OCI-LY1 (cell line): ENCODE measurements around the gene CTCFL.

Source experiments
- H2AFZ ChIP-seq: fragments of 200-600 bp; sonication (generic), shearing (Covaris generic); 2 replicates; pipeline ENCODE4 v1.6.0; 2014; ENCODE audit warnings: antibody characterized with exemption, mild to moderate bottlenecking, low read length
- H3F3A ChIP-seq: fragments of 200-600 bp; sonication (generic), shearing (Covaris generic); 2 replicates; pipeline ENCODE4 v1.6.0; 2014; ENCODE audit warnings: mild to moderate bottlenecking, antibody characterized with exemption, low read length, moderate library complexity; ENCODE audit not compliant: insufficient read depth
- H3K27ac ChIP-seq: fragments of 200-600 bp; sonication (generic); 2 replicates; pipeline ENCODE4 v1.5.1; 2014; ENCODE audit warnings: low read length, mixed run types, mild to moderate bottlenecking, low read depth; ENCODE audit not compliant: poor library complexity, severe bottlenecking
- H3K27me3 ChIP-seq: fragments of 200-600 bp; sonication (generic); 2 replicates; pipeline ENCODE4 v1.6.0; 2014; ENCODE audit warnings: antibody characterized with exemption, mild to moderate bottlenecking, low read length, moderate library complexity; ENCODE audit not compliant: insufficient read depth
- H3K36me3 ChIP-seq: fragments of 200-600 bp; sonication (generic); 2 replicates; pipeline ENCODE4 v1.6.1; 2014; ENCODE audit warnings: mild to moderate bottlenecking, antibody characterized with exemption, low read length, moderate library complexity, mixed read lengths; ENCODE audit not compliant: insufficient read depth
- H3K4me1 ChIP-seq: fragments of 200-600 bp; sonication (generic); 2 replicates; pipeline ENCODE4 v1.5.1; 2014; ENCODE audit warnings: mild to moderate bottlenecking, low read length, moderate library complexity; ENCODE audit not compliant: insufficient read depth, severe bottlenecking
- H3K4me2 ChIP-seq: fragments of 200-600 bp; sonication (generic), shearing (Covaris generic); 2 replicates; pipeline ENCODE4 v1.6.1; 2014; ENCODE audit warnings: low read length
- H3K4me3 ChIP-seq: fragments of 200-600 bp; sonication (generic); 2 replicates; pipeline ENCODE4 v1.5.1; 2014; ENCODE audit warnings: low read length, low read depth, mild to moderate bottlenecking, mixed read lengths; ENCODE audit not compliant: poor library complexity, severe bottlenecking
- H3K79me2 ChIP-seq: fragments of 200-600 bp; shearing (Covaris generic); 2 replicates; pipeline ENCODE4 v1.6.1; 2016; ENCODE audit warnings: mixed run types, low read length, mixed read lengths; ENCODE audit not compliant: insufficient read depth
- H3K9ac ChIP-seq: fragments of 200-600 bp; sonication (generic), shearing (Covaris generic); 2 replicates; pipeline ENCODE4 v1.6.1; 2014; ENCODE audit warnings: mild to moderate bottlenecking, low read length, mixed read lengths
- H3K9me2 ChIP-seq: fragments of 200-600 bp; sonication (generic), shearing (Covaris generic); 2 replicates; pipeline ENCODE4 v1.6.1; 2014; ENCODE audit warnings: low read depth, mild to moderate bottlenecking, low read length, mixed read lengths
- H3K9me3 ChIP-seq: fragments of 200-600 bp; shearing (Covaris generic); 2 replicates; pipeline ENCODE4 v1.6.1; 2014; ENCODE audit warnings: low read length, mixed read lengths
- H4K20me1 ChIP-seq: fragments of 200-600 bp; sonication (generic), shearing (Covaris generic); 2 replicates; pipeline ENCODE4 v1.6.0; 2016; ENCODE audit warnings: mild to moderate bottlenecking, low read length; ENCODE audit not compliant: insufficient read depth
- EZH2 ChIP-seq: fragments of 200-600 bp; sonication (generic), shearing (Covaris generic); IDR thresholded peaks from 2 replicates; pipeline ENCODE4 v1.8.0; 2017; ENCODE audit warnings: borderline replicate concordance, mixed run types, mild to moderate bottlenecking, antibody characterized with exemption, low read length, moderate library complexity, mixed read lengths
- TF ChIP-seq, protein P1 (sequence below): fragments of 200-600 bp; sonication (generic), shearing (Covaris generic); IDR thresholded peaks from 2 replicates; pipeline ENCODE4 v1.5.1; 2017; ENCODE audit warnings: mild to moderate bottlenecking, antibody characterized with exemption, low read length, moderate library complexity, mixed read lengths

The CTCFL gene

DNA sequence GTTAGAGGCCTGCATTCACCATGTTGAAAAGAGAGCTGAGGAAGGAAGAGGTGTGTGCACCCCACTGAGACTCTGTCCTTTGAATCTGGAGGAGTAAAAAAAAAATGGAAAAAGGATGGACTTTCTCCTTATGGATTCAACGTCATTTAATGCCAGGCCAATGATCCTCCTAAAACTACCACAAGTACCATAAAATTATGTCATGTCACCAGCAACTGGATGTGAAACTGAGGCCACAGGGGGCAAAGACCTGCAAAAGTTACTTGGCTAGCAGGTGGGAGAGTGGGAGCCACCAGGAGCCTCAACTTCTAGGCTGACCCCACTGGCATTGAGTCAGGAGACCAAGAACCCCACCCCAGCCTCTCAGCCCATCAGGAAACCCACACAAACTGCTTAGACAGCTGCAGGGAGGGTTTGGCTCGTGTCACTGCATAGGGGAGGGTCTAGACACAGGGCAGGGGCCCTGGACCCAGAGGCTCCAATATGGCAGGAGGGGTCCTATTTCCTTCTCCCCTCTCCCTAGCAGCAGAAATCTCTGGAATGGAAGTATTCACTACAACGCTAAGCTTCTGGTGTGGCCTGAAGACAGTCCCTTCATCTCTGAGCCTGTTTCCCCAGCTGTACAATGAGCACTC is 47.0 kb upstream of the CTCFL start:
- no peak overlapping the region for H3K4me3 ChIP-seq
- H3K27ac ChIP-seq, result no peak overlapping the region
- no peaks in the 10 kb centered on the region for H3K9me3 ChIP-seq
- no peaks in the 10 kb centered on the region for H3K79me2 ChIP-seq
- 0 out of 2 replicates have a peak, but pooled peaks cover 3% of the 10 kb centered on the region for H3K27me3 ChIP-seq
- TF ChIP-seq EZH2, result no peak
- TF ChIP-seq, protein P1, sequence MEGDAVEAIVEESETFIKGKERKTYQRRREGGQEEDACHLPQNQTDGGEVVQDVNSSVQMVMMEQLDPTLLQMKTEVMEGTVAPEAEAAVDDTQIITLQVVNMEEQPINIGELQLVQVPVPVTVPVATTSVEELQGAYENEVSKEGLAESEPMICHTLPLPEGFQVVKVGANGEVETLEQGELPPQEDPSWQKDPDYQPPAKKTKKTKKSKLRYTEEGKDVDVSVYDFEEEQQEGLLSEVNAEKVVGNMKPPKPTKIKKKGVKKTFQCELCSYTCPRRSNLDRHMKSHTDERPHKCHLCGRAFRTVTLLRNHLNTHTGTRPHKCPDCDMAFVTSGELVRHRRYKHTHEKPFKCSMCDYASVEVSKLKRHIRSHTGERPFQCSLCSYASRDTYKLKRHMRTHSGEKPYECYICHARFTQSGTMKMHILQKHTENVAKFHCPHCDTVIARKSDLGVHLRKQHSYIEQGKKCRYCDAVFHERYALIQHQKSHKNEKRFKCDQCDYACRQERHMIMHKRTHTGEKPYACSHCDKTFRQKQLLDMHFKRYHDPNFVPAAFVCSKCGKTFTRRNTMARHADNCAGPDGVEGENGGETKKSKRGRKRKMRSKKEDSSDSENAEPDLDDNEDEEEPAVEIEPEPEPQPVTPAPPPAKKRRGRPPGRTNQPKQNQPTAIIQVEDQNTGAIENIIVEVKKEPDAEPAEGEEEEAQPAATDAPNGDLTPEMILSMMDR, result no peak
- no peak overlapping the region for H2AFZ ChIP-seq
- no peak overlapping the region for H3K9ac ChIP-seq
- no peak overlapping the region for H3K4me2 ChIP-seq
- H4K20me1 ChIP-seq, result no peaks in the 10 kb centered on the region
- H3K4me1 ChIP-seq, result no peaks in the 10 kb centered on the region
- no peaks in the 10 kb centered on the region for H3K36me3 ChIP-seq
- no peaks in the 10 kb centered on the region for H3F3A ChIP-seq
- no peaks in the 10 kb centered on the region for H3K9me2 ChIP-seq

DNA sequence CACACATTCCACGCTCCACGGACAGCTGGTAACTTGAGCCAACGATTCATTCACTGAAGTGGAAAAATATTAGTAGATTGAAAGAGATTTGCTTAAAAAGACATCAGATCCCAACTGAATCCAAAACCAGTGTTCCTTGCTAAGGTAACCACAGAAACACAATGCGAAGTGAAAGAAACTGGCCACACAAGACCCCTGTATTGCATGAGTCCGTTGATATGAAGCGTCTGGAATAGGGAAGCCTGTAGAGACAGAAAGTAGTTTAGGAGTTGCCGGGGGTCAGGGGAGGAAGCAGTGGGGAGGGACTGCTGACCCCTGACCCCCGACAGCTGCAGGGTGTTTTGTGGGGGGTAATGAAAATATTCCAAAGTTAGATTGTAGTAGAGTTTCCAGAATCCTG is 46.0 kb upstream of the CTCFL start:
- Histone ChIP-seq H4K20me1 (no peaks in the 10 kb centered on the region), H3K4me1 (no peaks in the 10 kb centered on the region), H3K9me2 (no peaks in the 10 kb centered on the region), H3K79me2 (no peaks in the 10 kb centered on the region), H3K9ac (no peak overlapping the region), H3K9me3 (no peaks in the 10 kb centered on the region), H3K27ac (no peak overlapping the region), H2AFZ (no peak overlapping the region), H3K36me3 (no peaks in the 10 kb centered on the region), H3K4me3 (no peak overlapping the region), H3F3A (no peaks in the 10 kb centered on the region), H3K27me3 (0 out of 2 replicates have a peak, but pooled peaks cover 3% of the 10 kb centered on the region), H3K4me2 (no peak overlapping the region)
- TF ChIP-seq, protein P1, result no peak
- TF ChIP-seq EZH2, result no peak

DNA sequence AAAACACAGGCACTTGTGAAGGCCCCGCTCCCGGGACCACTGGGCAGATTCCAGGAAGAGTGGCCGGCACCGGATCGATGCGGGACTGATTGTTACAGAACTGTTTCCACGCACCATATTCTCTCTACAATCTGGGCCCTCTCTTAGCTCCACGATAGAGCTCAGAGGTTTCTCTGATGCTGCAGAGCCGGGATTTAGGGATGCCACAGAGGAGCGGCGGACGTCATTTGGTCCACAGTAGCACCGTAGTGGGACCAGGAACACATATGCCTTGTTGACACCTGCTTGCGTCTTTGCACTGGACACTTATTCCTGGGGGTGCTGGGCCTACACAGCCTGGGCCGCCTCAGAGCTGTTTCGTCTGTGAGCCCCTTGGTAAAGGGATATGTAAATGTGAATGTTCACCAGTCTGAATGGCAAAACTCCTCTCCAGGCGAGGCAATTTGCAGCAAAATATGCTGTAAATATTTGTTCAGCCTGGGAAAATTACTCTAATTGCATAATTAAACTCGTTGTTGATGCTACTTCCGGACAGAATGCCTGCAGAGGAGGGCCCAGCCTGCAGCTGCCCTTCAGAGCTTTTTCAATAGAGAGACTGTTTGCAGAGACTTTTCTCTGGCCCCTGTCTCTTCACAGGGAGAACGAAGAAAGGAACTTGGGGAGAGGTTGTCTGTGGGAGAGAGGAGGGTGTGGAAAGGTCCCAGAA is 45.4 kb upstream of the CTCFL start:
- Histone ChIP-seq H4K20me1 (no peaks in the 10 kb centered on the region), H3K4me3 (no peak overlapping the region), H2AFZ (no peak overlapping the region), H3K27me3 (0 out of 2 replicates have a peak, but pooled peaks cover 5% of the 10 kb centered on the region), H3K36me3 (no peaks in the 10 kb centered on the region), H3K27ac (no peak overlapping the region), H3K79me2 (no peaks in the 10 kb centered on the region), H3K9me2 (no peaks in the 10 kb centered on the region), H3K9me3 (no peaks in the 10 kb centered on the region), H3F3A (no peaks in the 10 kb centered on the region), H3K4me2 (no peak overlapping the region), H3K9ac (no peak overlapping the region), H3K4me1 (no peaks in the 10 kb centered on the region)
- TF ChIP-seq EZH2, result no peak
- TF ChIP-seq, protein P1, result no peak
